ENCODE data around the gene SPOCD1.

The SPOCD1 gene

GRCh38 chr1:31795801-31796621, 19.8 kb downstream of the SPOCD1 start (continued):
- TF ChIP-seq, protein P1, sequence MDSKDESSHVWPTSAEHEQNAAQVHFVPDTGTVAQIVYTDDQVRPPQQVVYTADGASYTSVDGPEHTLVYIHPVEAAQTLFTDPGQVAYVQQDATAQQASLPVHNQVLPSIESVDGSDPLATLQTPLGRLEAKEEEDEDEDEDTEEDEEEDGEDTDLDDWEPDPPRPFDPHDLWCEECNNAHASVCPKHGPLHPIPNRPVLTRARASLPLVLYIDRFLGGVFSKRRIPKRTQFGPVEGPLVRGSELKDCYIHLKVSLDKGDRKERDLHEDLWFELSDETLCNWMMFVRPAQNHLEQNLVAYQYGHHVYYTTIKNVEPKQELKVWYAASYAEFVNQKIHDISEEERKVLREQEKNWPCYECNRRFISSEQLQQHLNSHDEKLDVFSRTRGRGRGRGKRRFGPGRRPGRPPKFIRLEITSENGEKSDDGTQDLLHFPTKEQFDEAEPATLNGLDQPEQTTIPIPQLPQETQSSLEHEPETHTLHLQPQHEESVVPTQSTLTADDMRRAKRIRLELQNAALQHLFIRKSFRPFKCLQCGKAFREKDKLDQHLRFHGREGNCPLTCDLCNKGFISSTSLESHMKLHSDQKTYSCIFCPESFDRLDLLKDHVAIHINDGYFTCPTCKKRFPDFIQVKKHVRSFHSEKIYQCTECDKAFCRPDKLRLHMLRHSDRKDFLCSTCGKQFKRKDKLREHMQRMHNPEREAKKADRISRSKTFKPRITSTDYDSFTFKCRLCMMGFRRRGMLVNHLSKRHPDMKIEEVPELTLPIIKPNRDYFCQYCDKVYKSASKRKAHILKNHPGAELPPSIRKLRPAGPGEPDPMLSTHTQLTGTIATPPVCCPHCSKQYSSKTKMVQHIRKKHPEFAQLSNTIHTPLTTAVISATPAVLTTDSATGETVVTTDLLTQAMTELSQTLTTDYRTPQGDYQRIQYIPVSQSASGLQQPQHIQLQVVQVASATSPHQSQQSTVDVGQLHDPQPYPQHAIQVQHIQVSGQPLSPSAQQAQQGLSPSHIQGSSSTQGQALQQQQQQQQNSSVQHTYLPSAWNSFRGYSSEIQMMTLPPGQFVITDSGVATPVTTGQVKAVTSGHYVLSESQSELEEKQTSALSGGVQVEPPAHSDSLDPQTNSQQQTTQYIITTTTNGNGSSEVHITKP (tag by site-specific recombination; IDR thresholded peaks at IDR 0.05) = peak; percentile 54
- TF ChIP-seq ZNF112 (tag by site-specific recombination; IDR thresholded peaks at IDR 0.05) (no peak), KLF9 (tag by site-specific recombination; IDR thresholded peaks at IDR 0.05; ENCODE audit: low read depth) (no peak), ZNF184 (tag by site-specific recombination; IDR thresholded peaks at IDR 0.05) (0 out of 2 replicates have a peak, but pooled peaks have one; percentile 67), ZNF10 (tag by site-specific recombination; IDR thresholded peaks at IDR 0.05) (peak; percentile 44; the same call in 1 of the 2 replicates), ZNF37A (tag by site-specific recombination; IDR thresholded peaks at IDR 0.05) (no peak), ZIC2 (tag by site-specific recombination; IDR thresholded peaks at IDR 0.05) (peak; percentile 82), TRIM28 (IDR thresholded peaks at IDR 0.05; ENCODE audit: borderline replicate concordance, low read length) (no peak), ZNF223 (tag by site-specific recombination; IDR thresholded peaks at IDR 0.05) (0 out of 2 replicates have a peak, but pooled peaks have one; percentile 24), ZNF391 (tag by site-specific recombination; IDR thresholded peaks at IDR 0.05; ENCODE audit: borderline replicate concordance, low read depth) (0 out of 2 replicates have a peak, but pooled peaks have one; percentile 18), GLIS1 (tag by site-specific recombination; IDR thresholded peaks at IDR 0.05) (peak; percentile 92)
- TF ChIP-seq, protein P2, sequence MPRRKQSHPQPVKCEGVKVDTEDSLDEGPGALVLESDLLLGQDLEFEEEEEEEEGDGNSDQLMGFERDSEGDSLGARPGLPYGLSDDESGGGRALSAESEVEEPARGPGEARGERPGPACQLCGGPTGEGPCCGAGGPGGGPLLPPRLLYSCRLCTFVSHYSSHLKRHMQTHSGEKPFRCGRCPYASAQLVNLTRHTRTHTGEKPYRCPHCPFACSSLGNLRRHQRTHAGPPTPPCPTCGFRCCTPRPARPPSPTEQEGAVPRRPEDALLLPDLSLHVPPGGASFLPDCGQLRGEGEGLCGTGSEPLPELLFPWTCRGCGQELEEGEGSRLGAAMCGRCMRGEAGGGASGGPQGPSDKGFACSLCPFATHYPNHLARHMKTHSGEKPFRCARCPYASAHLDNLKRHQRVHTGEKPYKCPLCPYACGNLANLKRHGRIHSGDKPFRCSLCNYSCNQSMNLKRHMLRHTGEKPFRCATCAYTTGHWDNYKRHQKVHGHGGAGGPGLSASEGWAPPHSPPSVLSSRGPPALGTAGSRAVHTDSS (tag by site-specific recombination; IDR thresholded peaks at IDR 0.05) = peak; percentile 76

GRCh38 chr1:31795096-31795675, 20.6 kb downstream of the SPOCD1 start:
- no peak overlapping the region for H3K4me3 ChIP-seq (ENCODE audit: low read depth, low read length)
- no peak overlapping the region for H3K27ac ChIP-seq (ENCODE audit: extremely low read depth, low read depth, low read length)
- no peak for TF ChIP-seq ZNF521 (tag by site-specific recombination; IDR thresholded peaks at IDR 0.05)
- TF ChIP-seq BCL6B (tag by site-specific recombination; IDR thresholded peaks at IDR 0.05) = no peak
- TF ChIP-seq BCL11A (tag by site-specific recombination; IDR thresholded peaks at IDR 0.05; ENCODE audit: low read depth) = no peak
- TF ChIP-seq ZFP69B (tag by site-specific recombination; IDR thresholded peaks at IDR 0.05) = no peak
- no peak for TF ChIP-seq ZNF510 (tag by site-specific recombination; IDR thresholded peaks at IDR 0.05; ENCODE audit: insufficient replicate concordance)
- no peak for TF ChIP-seq ZNF121 (tag by site-specific recombination; IDR thresholded peaks at IDR 0.05)
- TF ChIP-seq ZNF561 (tag by site-specific recombination; IDR thresholded peaks at IDR 0.05; ENCODE audit: borderline replicate concordance) = no peak
- TF ChIP-seq, protein P3, sequence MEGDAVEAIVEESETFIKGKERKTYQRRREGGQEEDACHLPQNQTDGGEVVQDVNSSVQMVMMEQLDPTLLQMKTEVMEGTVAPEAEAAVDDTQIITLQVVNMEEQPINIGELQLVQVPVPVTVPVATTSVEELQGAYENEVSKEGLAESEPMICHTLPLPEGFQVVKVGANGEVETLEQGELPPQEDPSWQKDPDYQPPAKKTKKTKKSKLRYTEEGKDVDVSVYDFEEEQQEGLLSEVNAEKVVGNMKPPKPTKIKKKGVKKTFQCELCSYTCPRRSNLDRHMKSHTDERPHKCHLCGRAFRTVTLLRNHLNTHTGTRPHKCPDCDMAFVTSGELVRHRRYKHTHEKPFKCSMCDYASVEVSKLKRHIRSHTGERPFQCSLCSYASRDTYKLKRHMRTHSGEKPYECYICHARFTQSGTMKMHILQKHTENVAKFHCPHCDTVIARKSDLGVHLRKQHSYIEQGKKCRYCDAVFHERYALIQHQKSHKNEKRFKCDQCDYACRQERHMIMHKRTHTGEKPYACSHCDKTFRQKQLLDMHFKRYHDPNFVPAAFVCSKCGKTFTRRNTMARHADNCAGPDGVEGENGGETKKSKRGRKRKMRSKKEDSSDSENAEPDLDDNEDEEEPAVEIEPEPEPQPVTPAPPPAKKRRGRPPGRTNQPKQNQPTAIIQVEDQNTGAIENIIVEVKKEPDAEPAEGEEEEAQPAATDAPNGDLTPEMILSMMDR (tag by site-specific recombination; IDR thresholded peaks at IDR 0.05) = no peak
- TF ChIP-seq SETDB1 (IDR thresholded peaks at IDR 0.05; ENCODE audit: insufficient read length, low read length) = no peak
- no peak for TF ChIP-seq ZNF292 (tag by site-specific recombination; IDR thresholded peaks at IDR 0.05; ENCODE audit: borderline replicate concordance, low read depth)
- TF ChIP-seq, protein P4, sequence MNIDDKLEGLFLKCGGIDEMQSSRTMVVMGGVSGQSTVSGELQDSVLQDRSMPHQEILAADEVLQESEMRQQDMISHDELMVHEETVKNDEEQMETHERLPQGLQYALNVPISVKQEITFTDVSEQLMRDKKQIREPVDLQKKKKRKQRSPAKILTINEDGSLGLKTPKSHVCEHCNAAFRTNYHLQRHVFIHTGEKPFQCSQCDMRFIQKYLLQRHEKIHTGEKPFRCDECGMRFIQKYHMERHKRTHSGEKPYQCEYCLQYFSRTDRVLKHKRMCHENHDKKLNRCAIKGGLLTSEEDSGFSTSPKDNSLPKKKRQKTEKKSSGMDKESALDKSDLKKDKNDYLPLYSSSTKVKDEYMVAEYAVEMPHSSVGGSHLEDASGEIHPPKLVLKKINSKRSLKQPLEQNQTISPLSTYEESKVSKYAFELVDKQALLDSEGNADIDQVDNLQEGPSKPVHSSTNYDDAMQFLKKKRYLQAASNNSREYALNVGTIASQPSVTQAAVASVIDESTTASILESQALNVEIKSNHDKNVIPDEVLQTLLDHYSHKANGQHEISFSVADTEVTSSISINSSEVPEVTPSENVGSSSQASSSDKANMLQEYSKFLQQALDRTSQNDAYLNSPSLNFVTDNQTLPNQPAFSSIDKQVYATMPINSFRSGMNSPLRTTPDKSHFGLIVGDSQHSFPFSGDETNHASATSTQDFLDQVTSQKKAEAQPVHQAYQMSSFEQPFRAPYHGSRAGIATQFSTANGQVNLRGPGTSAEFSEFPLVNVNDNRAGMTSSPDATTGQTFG (tag by site-specific recombination; IDR thresholded peaks at IDR 0.05; ENCODE audit: borderline replicate concordance) = no peak
- no peak for TF ChIP-seq ZFP3 (tag by site-specific recombination; IDR thresholded peaks at IDR 0.05; ENCODE audit: low read depth)
- H3K36me3 ChIP-seq (ENCODE audit: control insufficient read depth in 2 of 2, insufficient read depth in 1 of 2, low read length in 2 of 2) = no peaks in the 10 kb centered on the region
- no peaks in the 10 kb centered on the region for H3K4me1 ChIP-seq (ENCODE audit: control insufficient read depth, insufficient read depth, low read length)
- ChIA-PET POLR2A (no interaction called here), CTCF (interaction anchor here (0.8 to 1.1 kb wide), 2 partner anchors 169 to 246 kb away, joined by 4 read pairs; no protein-coding TSS in a partner anchor)
- H3K9me3 ChIP-seq (ENCODE audit: control insufficient read depth, insufficient read depth, low read depth, low read length) = no peaks in the 10 kb centered on the region

Data from HEK293 (cell line).